DMS79 (cell line): ENCODE data around the gene CD300LG.
"Not testable (repeated sequence)": the region's sequence is repeated elsewhere in the genome, so short reads cannot be mapped to it uniquely, and the experiment has no call there.

Experiments
- DNase-seq: peaks from one replicate; lab custom pipeline; 2025; lab: John Stamatoyannopoulos, UW

CD300LG gene

GRCh38 chr17:43879723-43880419 lies 32.9 kb downstream of the CD300LG start:
- no peak for DNase-seq

- DNase-seq: no peak
Measured at GRCh38 chr17:43880420-43880991, 33.5 kb downstream of the CD300LG start.

- no peak for DNase-seq
Measured at GRCh38 chr17:43881181-43881580, 34.2 kb downstream of the CD300LG start.

GRCh38 chr17:43881758-43882505 lies 35.0 kb downstream of the CD300LG start:
- no peak for DNase-seq

GRCh38 chr17:43882761-43883415 lies 35.9 kb downstream of the CD300LG start:
- no peak for DNase-seq

- no peak for DNase-seq
Measured at GRCh38 chr17:43888548-43888947, 41.6 kb downstream of the CD300LG start.

- DNase-seq: no peak
Measured at GRCh38 chr17:43890240-43890639, 43.3 kb downstream of the CD300LG start.

- no peak for DNase-seq
Measured at GRCh38 chr17:43891851-43892646, 45.1 kb downstream of the CD300LG start.

GRCh38 chr17:43892647-43892952 lies 45.6 kb downstream of the CD300LG start:
- DNase-seq: no peak

- DNase-seq: not testable (repeated sequence)
Measured at GRCh38 chr17:43894494-43894893, 47.5 kb downstream of the CD300LG start.

- no peak for DNase-seq
Measured at GRCh38 chr17:43897831-43898230, 50.9 kb downstream of the CD300LG start.

- DNase-seq: no peak
Measured at GRCh38 chr17:43898446-43898845, 51.5 kb downstream of the CD300LG start.

- peak; percentile 54 for DNase-seq
Measured at GRCh38 chr17:43900183-43900857, 53.3 kb downstream of the CD300LG start.

- no peak for DNase-seq
Measured at GRCh38 chr17:43900858-43901754, 54.1 kb downstream of the CD300LG start.

GRCh38 chr17:43901861-43902589 lies 55.0 kb downstream of the CD300LG start:
- DNase-seq: no peak

- DNase-seq: no peak
Measured at GRCh38 chr17:43905400-43905984, 58.5 kb downstream of the CD300LG start.

- peak; percentile 69 for DNase-seq
Measured at GRCh38 chr17:43905985-43906852, 59.2 kb downstream of the CD300LG start.

GRCh38 chr17:43906951-43907424 lies 60.0 kb downstream of the CD300LG start:
- DNase-seq: no peak
